Dermis microvascular lymphatic vessel endothelial cell (primary cell): ENCODE results near the gene CCR5AS.
"Not testable (repeated sequence)": the region's sequence is repeated elsewhere in the genome, so short reads cannot be mapped to it uniquely, and the experiment has no call there.

Experiments used
- DNase-seq, 2 donors: peaks; one replicate each; pipeline versions ENCODE4 v3.0.0 to v3.0.0-alpha.2; 2010; ENCODE audit warnings: low read depth in 2 of 2

The CCR5AS gene

GRCh38 chr3:46356909-46357308 lies 50.0 kb downstream of the CCR5AS start:
- no peak for DNase-seq

- no peak for DNase-seq
Measured at GRCh38 chr3:46356276-46356675, 50.6 kb downstream of the CCR5AS start.

- no peak for DNase-seq
Measured at GRCh38 chr3:46354984-46355383, 51.9 kb downstream of the CCR5AS start.

- no peak for DNase-seq
Measured at GRCh38 chr3:46354478-46354877, 52.4 kb downstream of the CCR5AS start.

- DNase-seq = no peak
Measured at GRCh38 chr3:46353647-46354410, 53.0 kb downstream of the CCR5AS start, which contains the start of gene CCR2. TSS of gene CCR2 (plus strand) at chr3:46354111. CDS start at chr3:46357528, 3,417 bp downstream.

GRCh38 chr3:46353090-46353489 lies 53.8 kb downstream of the CCR5AS start:
- DNase-seq = no peak

GRCh38 chr3:46351646-46352045 lies 55.2 kb downstream of the CCR5AS start:
- no peak for DNase-seq

- no peak for DNase-seq
Measured at GRCh38 chr3:46350262-46350565, 56.7 kb downstream of the CCR5AS start.

GRCh38 chr3:46349484-46350261 lies 57.2 kb downstream of the CCR5AS start:
- DNase-seq = no peak

- DNase-seq = no peak
Measured at GRCh38 chr3:46348823-46349482, 57.9 kb downstream of the CCR5AS start.

GRCh38 chr3:46344476-46344875 lies 62.4 kb downstream of the CCR5AS start:
- no peak for DNase-seq

- DNase-seq = no peak
Measured at GRCh38 chr3:46338840-46339239, 68.0 kb downstream of the CCR5AS start.

GRCh38 chr3:46337911-46338310 lies 69.0 kb downstream of the CCR5AS start:
- DNase-seq = no peak

GRCh38 chr3:46335541-46335940 lies 71.3 kb downstream of the CCR5AS start:
- DNase-seq = no peak

GRCh38 chr3:46334741-46335478 lies 72.0 kb downstream of the CCR5AS start:
- DNase-seq = no peak

GRCh38 chr3:46330676-46331075 lies 76.2 kb downstream of the CCR5AS start:
- DNase-seq = not testable (repeated sequence)

GRCh38 chr3:46325645-46326300 lies 81.1 kb downstream of the CCR5AS start:
- no peak for DNase-seq

- no peak for DNase-seq
Measured at GRCh38 chr3:46324036-46324435, 82.8 kb downstream of the CCR5AS start.

- no peak for DNase-seq
Measured at GRCh38 chr3:46321461-46322104, 85.3 kb downstream of the CCR5AS start.

- DNase-seq = no peak
Measured at GRCh38 chr3:46318207-46318927, 88.5 kb downstream of the CCR5AS start.
